Measurements from ENCODE around the gene CRIM1.

The CRIM1 gene

GRCh38 chr2:36456227-36457175 is 100.9 kb downstream of the CRIM1 start:
- DNase-seq, result peak in 2 of 14 donors; percentile 6 to 11

- no peak for DNase-seq
Measured at GRCh38 chr2:36458106-36458505, 102.5 kb downstream of the CRIM1 start.

- peak in 2 of 14 donors; percentile 3 to 7 for DNase-seq
Measured at GRCh38 chr2:36459725-36460137, 104.2 kb downstream of the CRIM1 start.

GRCh38 chr2:36461039-36461681 is 105.6 kb downstream of the CRIM1 start:
- no peak for DNase-seq

- DNase-seq, result no peak
Measured at GRCh38 chr2:36462311-36462935, 106.8 kb downstream of the CRIM1 start.

GRCh38 chr2:36463365-36463764 is 107.8 kb downstream of the CRIM1 start:
- DNase-seq, result no peak

GRCh38 chr2:36464006-36464721 is 108.6 kb downstream of the CRIM1 start:
- DNase-seq, result no peak

- DNase-seq, result no peak
Measured at GRCh38 chr2:36466135-36466534, 110.6 kb downstream of the CRIM1 start.

GRCh38 chr2:36468463-36469105 is 113.0 kb downstream of the CRIM1 start:
- DNase-seq, result no peak

- no peak for DNase-seq
Measured at GRCh38 chr2:36469106-36469477, 113.5 kb downstream of the CRIM1 start.

GRCh38 chr2:36469710-36470109 is 114.1 kb downstream of the CRIM1 start:
- DNase-seq, result no peak

- no peak for DNase-seq
Measured at GRCh38 chr2:36473230-36473629, 117.7 kb downstream of the CRIM1 start.

- DNase-seq, result no peak
Measured at GRCh38 chr2:36476411-36476810, 120.8 kb downstream of the CRIM1 start.

- DNase-seq, result no peak
Measured at GRCh38 chr2:36477315-36477714, 121.7 kb downstream of the CRIM1 start.

- no peak for DNase-seq
Measured at GRCh38 chr2:36477746-36478145, 122.2 kb downstream of the CRIM1 start.

GRCh38 chr2:36478332-36478738 is 122.8 kb downstream of the CRIM1 start:
- DNase-seq, result no peak

GRCh38 chr2:36478999-36479398 is 123.4 kb downstream of the CRIM1 start:
- DNase-seq, result no peak

- no peak for DNase-seq
Measured at GRCh38 chr2:36479406-36479805, 123.8 kb downstream of the CRIM1 start.

GRCh38 chr2:36480028-36480427 is 124.5 kb downstream of the CRIM1 start:
- no peak for DNase-seq

- no peak for DNase-seq
Measured at GRCh38 chr2:36480636-36481035, 125.1 kb downstream of the CRIM1 start.

- DNase-seq, result no peak
Measured at GRCh38 chr2:36481709-36482108, 126.1 kb downstream of the CRIM1 start.

- DNase-seq, result no peak
Measured at GRCh38 chr2:36482576-36483214, 127.1 kb downstream of the CRIM1 start.
